Measurements from ENCODE around the gene UBE2QL1. TPM values are rescaled to one million over a fixed set of nuclear protein-coding genes. Genes with fewer than 3 reads are reported as not detected.
A peak's percentile ranks its signal among the peaks of the same experiment; 100 is the strongest.

The UBE2QL1 gene
- under 1 TPM in 2 of 6 donors, not detected in 4; 0.09 to 0.10 TPM for total RNA-seq

GRCh38 chr5:6448622-6449464 is at the start of gene UBE2QL1:
Gene UBE2QL1 (plus strand): TSS chr5:6448859. CDS start chr5:6448894, 35 bp downstream.
- peak within 1 kb of the TSS in 3 of 4 donors; percentile 20 to 39 (median 30) for H3K4me3 ChIP-seq
- no peak within 1 kb of the TSS for H3K27ac ChIP-seq
- no peaks in the 10 kb centered on the region for H3K36me3 ChIP-seq
- peaks cover 5 to 8% (median 6%) of the 10 kb centered on the region in 4 donors for H3K4me1 ChIP-seq
- TF ChIP-seq POLR2A (IDR thresholded peaks at IDR 0.05): no peak
- no peak for TF ChIP-seq CTCF (IDR thresholded peaks at IDR 0.05)
- no peak for TF ChIP-seq EP300 (IDR thresholded peaks at IDR 0.05)
- TF ChIP-seq POLR2AphosphoS5 (IDR thresholded peaks at IDR 0.05): no peak
- H3K27me3 ChIP-seq: peaks cover 0 to 19% (median 7%) of the 10 kb centered on the region in 4 donors
- DNase-seq (peak in 1 of 2 donors; percentile 84), ATAC-seq (ENCODE audit: low FRiP score in 2 of 2) (peak in 1 of 2 donors; percentile 27)
- no peaks in the 10 kb centered on the region for H3K9me3 ChIP-seq
- 1% methylated on average over 32 to 43 of the region's 103 CpGs for WGBS, 2 donors

GRCh38 chr5:6399980-6400910 is 48.4 kb upstream of the UBE2QL1 start:
- no peaks in the 10 kb centered on the region for H3K4me1 ChIP-seq
- H3K36me3 ChIP-seq: no peaks in the 10 kb centered on the region
- H3K9me3 ChIP-seq: no peaks in the 10 kb centered on the region
- no peaks in the 10 kb centered on the region for H3K27me3 ChIP-seq
- no peak overlapping the region for H3K4me3 ChIP-seq
- ATAC-seq (ENCODE audit: low FRiP score in 2 of 2) (no peak), DNase-seq (no peak)
- WGBS, 2 donors: 81% methylated on average over 12 to 13 of the region's 13 CpGs
- TF ChIP-seq POLR2AphosphoS5 (IDR thresholded peaks at IDR 0.05) (no peak), CTCF (IDR thresholded peaks at IDR 0.05) (no peak), EP300 (IDR thresholded peaks at IDR 0.05) (no peak), POLR2A (IDR thresholded peaks at IDR 0.05) (no peak)
- no peak overlapping the region for H3K27ac ChIP-seq

- H3K4me1 ChIP-seq: no peaks in the 10 kb centered on the region
- ATAC-seq (ENCODE audit: low FRiP score in 2 of 2) (no peak), DNase-seq (no peak)
- TF ChIP-seq POLR2A (IDR thresholded peaks at IDR 0.05): no peak
- no peak for TF ChIP-seq CTCF (IDR thresholded peaks at IDR 0.05)
- no peak for TF ChIP-seq EP300 (IDR thresholded peaks at IDR 0.05)
- TF ChIP-seq POLR2AphosphoS5 (IDR thresholded peaks at IDR 0.05): no peak
- H3K27me3 ChIP-seq: no peaks in the 10 kb centered on the region
- no peak overlapping the region for H3K27ac ChIP-seq
- H3K4me3 ChIP-seq: no peak overlapping the region
- no peaks in the 10 kb centered on the region for H3K36me3 ChIP-seq
- 80 to 85% methylated on average over 2 of the region's 2 CpGs for WGBS, 2 donors
- H3K9me3 ChIP-seq: no peaks in the 10 kb centered on the region
Observed at GRCh38 chr5:6401410-6401809, 47.2 kb upstream of the UBE2QL1 start.

- no peak overlapping the region for H3K27ac ChIP-seq
- DNase-seq (no peak), ATAC-seq (ENCODE audit: low FRiP score in 2 of 2) (no peak)
- H3K4me1 ChIP-seq: no peaks in the 10 kb centered on the region
- H3K27me3 ChIP-seq: no peaks in the 10 kb centered on the region
- no peaks in the 10 kb centered on the region for H3K9me3 ChIP-seq
- no peak overlapping the region for H3K4me3 ChIP-seq
- TF ChIP-seq POLR2AphosphoS5 (IDR thresholded peaks at IDR 0.05) (no peak), CTCF (IDR thresholded peaks at IDR 0.05) (no peak), POLR2A (IDR thresholded peaks at IDR 0.05) (no peak)
- WGBS, 2 donors: 72 to 79% methylated on average over 6 of the region's 6 CpGs
- no peaks in the 10 kb centered on the region for H3K36me3 ChIP-seq
Observed at GRCh38 chr5:6402939-6403338, 45.7 kb upstream of the UBE2QL1 start.
